ENCODE measurements around the gene PDE4D. TPM values are rescaled to one million over a fixed set of nuclear protein-coding genes. Genes with fewer than 3 reads are reported as not detected.

The PDE4D gene
- total RNA-seq, 1 experiment from 2014 or later = 3.3 TPM

DNA sequence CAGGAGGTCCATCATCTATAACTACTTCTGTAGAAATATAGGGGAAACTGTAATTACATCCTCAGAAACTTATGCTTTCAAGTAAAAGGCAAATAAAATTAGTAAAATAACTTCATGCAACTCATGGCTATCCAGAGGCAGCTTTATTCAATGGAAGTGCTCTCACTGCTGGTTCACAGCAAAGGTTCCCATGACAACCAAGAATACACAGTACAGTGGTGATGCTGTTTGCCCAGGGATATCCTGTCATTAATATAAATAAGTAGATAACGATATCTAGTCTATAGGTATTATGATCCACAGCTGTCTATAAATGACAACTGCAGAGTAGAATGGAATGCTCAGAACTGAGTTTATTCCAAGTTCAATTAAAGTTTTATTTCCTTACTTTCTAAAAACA lies 390.3 kb downstream of the PDE4D start (continued):
- TF ChIP-seq, protein P1, sequence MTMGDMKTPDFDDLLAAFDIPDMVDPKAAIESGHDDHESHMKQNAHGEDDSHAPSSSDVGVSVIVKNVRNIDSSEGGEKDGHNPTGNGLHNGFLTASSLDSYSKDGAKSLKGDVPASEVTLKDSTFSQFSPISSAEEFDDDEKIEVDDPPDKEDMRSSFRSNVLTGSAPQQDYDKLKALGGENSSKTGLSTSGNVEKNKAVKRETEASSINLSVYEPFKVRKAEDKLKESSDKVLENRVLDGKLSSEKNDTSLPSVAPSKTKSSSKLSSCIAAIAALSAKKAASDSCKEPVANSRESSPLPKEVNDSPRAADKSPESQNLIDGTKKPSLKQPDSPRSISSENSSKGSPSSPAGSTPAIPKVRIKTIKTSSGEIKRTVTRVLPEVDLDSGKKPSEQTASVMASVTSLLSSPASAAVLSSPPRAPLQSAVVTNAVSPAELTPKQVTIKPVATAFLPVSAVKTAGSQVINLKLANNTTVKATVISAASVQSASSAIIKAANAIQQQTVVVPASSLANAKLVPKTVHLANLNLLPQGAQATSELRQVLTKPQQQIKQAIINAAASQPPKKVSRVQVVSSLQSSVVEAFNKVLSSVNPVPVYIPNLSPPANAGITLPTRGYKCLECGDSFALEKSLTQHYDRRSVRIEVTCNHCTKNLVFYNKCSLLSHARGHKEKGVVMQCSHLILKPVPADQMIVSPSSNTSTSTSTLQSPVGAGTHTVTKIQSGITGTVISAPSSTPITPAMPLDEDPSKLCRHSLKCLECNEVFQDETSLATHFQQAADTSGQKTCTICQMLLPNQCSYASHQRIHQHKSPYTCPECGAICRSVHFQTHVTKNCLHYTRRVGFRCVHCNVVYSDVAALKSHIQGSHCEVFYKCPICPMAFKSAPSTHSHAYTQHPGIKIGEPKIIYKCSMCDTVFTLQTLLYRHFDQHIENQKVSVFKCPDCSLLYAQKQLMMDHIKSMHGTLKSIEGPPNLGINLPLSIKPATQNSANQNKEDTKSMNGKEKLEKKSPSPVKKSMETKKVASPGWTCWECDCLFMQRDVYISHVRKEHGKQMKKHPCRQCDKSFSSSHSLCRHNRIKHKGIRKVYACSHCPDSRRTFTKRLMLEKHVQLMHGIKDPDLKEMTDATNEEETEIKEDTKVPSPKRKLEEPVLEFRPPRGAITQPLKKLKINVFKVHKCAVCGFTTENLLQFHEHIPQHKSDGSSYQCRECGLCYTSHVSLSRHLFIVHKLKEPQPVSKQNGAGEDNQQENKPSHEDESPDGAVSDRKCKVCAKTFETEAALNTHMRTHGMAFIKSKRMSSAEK (CRISPR knock-in tag; IDR thresholded peaks at IDR 0.05; ENCODE audit: borderline replicate concordance) = no peak

DNA sequence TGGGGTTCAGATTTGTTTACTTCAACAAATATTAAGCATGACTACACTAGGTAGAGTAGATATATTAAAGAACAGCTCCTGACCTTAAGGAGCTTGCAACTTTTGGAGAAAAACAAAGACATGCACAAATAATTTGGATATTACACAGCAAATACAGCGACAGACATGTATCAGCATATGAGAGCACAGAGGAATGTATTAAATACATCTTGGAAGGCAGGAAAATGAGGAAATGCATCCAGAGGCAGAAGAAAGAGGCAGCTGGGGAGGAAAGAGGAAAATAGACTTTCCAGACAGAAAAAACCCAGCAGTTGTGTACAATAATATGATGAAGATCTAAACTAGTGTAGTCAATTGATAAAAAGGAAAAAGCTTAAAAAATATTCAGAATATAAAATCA lies 392.2 kb downstream of the PDE4D start:
- peaks cover 5% of the 10 kb centered on the region; the same call in 1 of the 2 replicates for H3K4me1 Mint-ChIP-seq
- CTCF ChIA-PET = interaction anchor here (0.6 kb wide), 1 partner anchor 325 kb away, joined by 6 read pairs; no protein-coding TSS in a partner anchor
- no peak overlapping the region for H3K4me3 Mint-ChIP-seq
- no peak for TF ChIP-seq ZNF138 (CRISPR knock-in tag; conservative IDR thresholded peaks at IDR 0.05)
- TF ChIP-seq RORB (CRISPR knock-in tag; IDR thresholded peaks at IDR 0.05) = no peak
- TF ChIP-seq ZNF671 (CRISPR knock-in tag; IDR thresholded peaks at IDR 0.05) = no peak
- no peak for TF ChIP-seq CREB1 (CRISPR knock-in tag; IDR thresholded peaks at IDR 0.05)
- TF ChIP-seq, protein P2, sequence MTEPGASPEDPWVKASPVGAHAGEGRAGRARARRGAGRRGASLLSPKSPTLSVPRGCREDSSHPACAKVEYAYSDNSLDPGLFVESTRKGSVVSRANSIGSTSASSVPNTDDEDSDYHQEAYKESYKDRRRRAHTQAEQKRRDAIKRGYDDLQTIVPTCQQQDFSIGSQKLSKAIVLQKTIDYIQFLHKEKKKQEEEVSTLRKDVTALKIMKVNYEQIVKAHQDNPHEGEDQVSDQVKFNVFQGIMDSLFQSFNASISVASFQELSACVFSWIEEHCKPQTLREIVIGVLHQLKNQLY (CRISPR knock-in tag; IDR thresholded peaks at IDR 0.05) = no peak
- H3K36me3 Mint-ChIP-seq = no peaks in the 10 kb centered on the region
- POLR2A ChIA-PET = no interaction called here
- no peak overlapping the region for H3K27ac Mint-ChIP-seq
- DNase-seq (ENCODE audit: low spot score) (no peak), ATAC-seq (no peak)
- H3K9me3 Mint-ChIP-seq = 0 out of 2 replicates have a peak, but pooled peaks cover 3% of the 10 kb centered on the region
- H3K27me3 Mint-ChIP-seq (ENCODE audit: low read depth) = no peaks in the 10 kb centered on the region

DNA sequence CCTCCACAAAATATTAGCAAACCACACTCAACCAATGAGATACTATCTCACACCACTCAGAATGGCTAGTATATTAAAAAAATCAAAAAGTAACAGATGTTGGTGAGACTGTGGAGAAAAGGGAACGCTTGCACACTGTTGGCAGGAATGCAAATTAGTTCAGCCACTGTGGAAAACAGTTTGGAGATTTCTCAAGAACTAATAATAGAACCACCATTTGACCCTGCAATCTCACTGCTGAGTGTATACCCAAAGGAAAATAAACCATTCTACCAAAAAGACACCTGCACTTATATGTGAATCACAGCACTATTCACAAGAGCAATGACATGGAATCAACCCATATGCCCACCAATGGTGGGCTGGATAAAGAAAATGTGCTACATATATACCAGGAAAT lies 393.5 kb downstream of the PDE4D start:
- ChIA-PET POLR2A (no interaction called here), CTCF (no interaction called here)
- no peak for DNase-seq (ENCODE audit: low spot score)
- ATAC-seq = no peak
- TF ChIP-seq ZNF232 (CRISPR knock-in tag; IDR thresholded peaks at IDR 0.05) (no peak), NR1H2 (CRISPR knock-in tag; IDR thresholded peaks at IDR 0.05) (no peak), EMX1 (CRISPR knock-in tag; IDR thresholded peaks at IDR 0.05) (no peak), SMAD4 (CRISPR knock-in tag; IDR thresholded peaks at IDR 0.05) (no peak), NR2C2 (CRISPR knock-in tag; IDR thresholded peaks at IDR 0.05) (no peak), ATF1 (CRISPR knock-in tag; IDR thresholded peaks at IDR 0.05) (no peak), FOXK1 (CRISPR knock-in tag; IDR thresholded peaks at IDR 0.05) (no peak), NFATC4 (CRISPR knock-in tag; IDR thresholded peaks at IDR 0.05) (no peak), NFE2L1 (CRISPR knock-in tag; IDR thresholded peaks at IDR 0.05) (no peak)
- TF ChIP-seq, protein P3, sequence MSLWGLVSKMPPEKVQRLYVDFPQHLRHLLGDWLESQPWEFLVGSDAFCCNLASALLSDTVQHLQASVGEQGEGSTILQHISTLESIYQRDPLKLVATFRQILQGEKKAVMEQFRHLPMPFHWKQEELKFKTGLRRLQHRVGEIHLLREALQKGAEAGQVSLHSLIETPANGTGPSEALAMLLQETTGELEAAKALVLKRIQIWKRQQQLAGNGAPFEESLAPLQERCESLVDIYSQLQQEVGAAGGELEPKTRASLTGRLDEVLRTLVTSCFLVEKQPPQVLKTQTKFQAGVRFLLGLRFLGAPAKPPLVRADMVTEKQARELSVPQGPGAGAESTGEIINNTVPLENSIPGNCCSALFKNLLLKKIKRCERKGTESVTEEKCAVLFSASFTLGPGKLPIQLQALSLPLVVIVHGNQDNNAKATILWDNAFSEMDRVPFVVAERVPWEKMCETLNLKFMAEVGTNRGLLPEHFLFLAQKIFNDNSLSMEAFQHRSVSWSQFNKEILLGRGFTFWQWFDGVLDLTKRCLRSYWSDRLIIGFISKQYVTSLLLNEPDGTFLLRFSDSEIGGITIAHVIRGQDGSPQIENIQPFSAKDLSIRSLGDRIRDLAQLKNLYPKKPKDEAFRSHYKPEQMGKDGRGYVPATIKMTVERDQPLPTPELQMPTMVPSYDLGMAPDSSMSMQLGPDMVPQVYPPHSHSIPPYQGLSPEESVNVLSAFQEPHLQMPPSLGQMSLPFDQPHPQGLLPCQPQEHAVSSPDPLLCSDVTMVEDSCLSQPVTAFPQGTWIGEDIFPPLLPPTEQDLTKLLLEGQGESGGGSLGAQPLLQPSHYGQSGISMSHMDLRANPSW (CRISPR knock-in tag; conservative IDR thresholded peaks at IDR 0.05; ENCODE audit: low read depth) = no peak
- TF ChIP-seq, protein P4, sequence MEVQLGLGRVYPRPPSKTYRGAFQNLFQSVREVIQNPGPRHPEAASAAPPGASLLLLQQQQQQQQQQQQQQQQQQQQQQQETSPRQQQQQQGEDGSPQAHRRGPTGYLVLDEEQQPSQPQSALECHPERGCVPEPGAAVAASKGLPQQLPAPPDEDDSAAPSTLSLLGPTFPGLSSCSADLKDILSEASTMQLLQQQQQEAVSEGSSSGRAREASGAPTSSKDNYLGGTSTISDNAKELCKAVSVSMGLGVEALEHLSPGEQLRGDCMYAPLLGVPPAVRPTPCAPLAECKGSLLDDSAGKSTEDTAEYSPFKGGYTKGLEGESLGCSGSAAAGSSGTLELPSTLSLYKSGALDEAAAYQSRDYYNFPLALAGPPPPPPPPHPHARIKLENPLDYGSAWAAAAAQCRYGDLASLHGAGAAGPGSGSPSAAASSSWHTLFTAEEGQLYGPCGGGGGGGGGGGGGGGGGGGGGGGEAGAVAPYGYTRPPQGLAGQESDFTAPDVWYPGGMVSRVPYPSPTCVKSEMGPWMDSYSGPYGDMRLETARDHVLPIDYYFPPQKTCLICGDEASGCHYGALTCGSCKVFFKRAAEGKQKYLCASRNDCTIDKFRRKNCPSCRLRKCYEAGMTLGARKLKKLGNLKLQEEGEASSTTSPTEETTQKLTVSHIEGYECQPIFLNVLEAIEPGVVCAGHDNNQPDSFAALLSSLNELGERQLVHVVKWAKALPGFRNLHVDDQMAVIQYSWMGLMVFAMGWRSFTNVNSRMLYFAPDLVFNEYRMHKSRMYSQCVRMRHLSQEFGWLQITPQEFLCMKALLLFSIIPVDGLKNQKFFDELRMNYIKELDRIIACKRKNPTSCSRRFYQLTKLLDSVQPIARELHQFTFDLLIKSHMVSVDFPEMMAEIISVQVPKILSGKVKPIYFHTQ (CRISPR knock-in tag; IDR thresholded peaks at IDR 0.05) = no peak
- TF ChIP-seq, protein P5, sequence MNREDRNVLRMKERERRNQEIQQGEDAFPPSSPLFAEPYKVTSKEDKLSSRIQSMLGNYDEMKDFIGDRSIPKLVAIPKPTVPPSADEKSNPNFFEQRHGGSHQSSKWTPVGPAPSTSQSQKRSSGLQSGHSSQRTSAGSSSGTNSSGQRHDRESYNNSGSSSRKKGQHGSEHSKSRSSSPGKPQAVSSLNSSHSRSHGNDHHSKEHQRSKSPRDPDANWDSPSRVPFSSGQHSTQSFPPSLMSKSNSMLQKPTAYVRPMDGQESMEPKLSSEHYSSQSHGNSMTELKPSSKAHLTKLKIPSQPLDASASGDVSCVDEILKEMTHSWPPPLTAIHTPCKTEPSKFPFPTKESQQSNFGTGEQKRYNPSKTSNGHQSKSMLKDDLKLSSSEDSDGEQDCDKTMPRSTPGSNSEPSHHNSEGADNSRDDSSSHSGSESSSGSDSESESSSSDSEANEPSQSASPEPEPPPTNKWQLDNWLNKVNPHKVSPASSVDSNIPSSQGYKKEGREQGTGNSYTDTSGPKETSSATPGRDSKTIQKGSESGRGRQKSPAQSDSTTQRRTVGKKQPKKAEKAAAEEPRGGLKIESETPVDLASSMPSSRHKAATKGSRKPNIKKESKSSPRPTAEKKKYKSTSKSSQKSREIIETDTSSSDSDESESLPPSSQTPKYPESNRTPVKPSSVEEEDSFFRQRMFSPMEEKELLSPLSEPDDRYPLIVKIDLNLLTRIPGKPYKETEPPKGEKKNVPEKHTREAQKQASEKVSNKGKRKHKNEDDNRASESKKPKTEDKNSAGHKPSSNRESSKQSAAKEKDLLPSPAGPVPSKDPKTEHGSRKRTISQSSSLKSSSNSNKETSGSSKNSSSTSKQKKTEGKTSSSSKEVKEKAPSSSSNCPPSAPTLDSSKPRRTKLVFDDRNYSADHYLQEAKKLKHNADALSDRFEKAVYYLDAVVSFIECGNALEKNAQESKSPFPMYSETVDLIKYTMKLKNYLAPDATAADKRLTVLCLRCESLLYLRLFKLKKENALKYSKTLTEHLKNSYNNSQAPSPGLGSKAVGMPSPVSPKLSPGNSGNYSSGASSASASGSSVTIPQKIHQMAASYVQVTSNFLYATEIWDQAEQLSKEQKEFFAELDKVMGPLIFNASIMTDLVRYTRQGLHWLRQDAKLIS (CRISPR knock-in tag; IDR thresholded peaks at IDR 0.05; ENCODE audit: borderline replicate concordance) = no peak
- TF ChIP-seq, protein P6, sequence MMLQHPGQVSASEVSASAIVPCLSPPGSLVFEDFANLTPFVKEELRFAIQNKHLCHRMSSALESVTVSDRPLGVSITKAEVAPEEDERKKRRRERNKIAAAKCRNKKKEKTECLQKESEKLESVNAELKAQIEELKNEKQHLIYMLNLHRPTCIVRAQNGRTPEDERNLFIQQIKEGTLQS (CRISPR knock-in tag; conservative IDR thresholded peaks at IDR 0.05) = no peak
- 0 out of 2 replicates have a peak, but pooled peaks cover 3% of the 10 kb centered on the region for H3K9me3 Mint-ChIP-seq
- no peak overlapping the region for H3K27ac Mint-ChIP-seq
- H3K4me3 Mint-ChIP-seq = no peak overlapping the region
- H3K36me3 Mint-ChIP-seq = no peaks in the 10 kb centered on the region
- H3K27me3 Mint-ChIP-seq (ENCODE audit: low read depth) = no peaks in the 10 kb centered on the region
- peaks cover 5% of the 10 kb centered on the region; the same call in 1 of the 2 replicates for H3K4me1 Mint-ChIP-seq
